A673 (cell line): ENCODE measurements around the gene NAALADL2. TPM values are rescaled to one million over a fixed set of nuclear protein-coding genes. Genes with fewer than 3 reads are reported as not detected.

ENCODE experiments used
- BruUV-seq: library from RNA; stranded (reverse); fragments of 400-500 nt; replicated peaks from 2 replicates; lab custom pipeline; 2021; lab: Mats Ljungman, UMichigan
- CTCF ChIA-PET: fragments of 300-600 bp; sonication (Branson Sonifier 250); formaldehyde crosslinking; loops from one replicate; lab custom pipeline; 2022; ENCODE audit warnings: antibody characterized with exemption; lab: Charles Lee
- POLR2A ChIA-PET: fragments of 300-600 bp; sonication (Branson Sonifier 250); formaldehyde crosslinking; loops from one replicate; lab custom pipeline; 2022; ENCODE audit warnings: antibody characterized with exemption; ENCODE audit not compliant: low non-redundant PET; lab: Charles Lee
- DNase-seq: peaks from one replicate; pipeline ENCODE4 v3.0.0-alpha.2; 2015; ENCODE audit warnings: low spot score
- H3K27ac ChIP-seq: fragments of 200-600 bp; sonication (generic); 2 replicates; pipeline ENCODE4 v1.5.1; 2016; ENCODE audit warnings: mixed run types, low read depth, mild to moderate bottlenecking, mixed read lengths, antibody characterized with exemption, low read length; ENCODE audit not compliant: poor library complexity, severe bottlenecking
- H3K27me3 ChIP-seq: fragments of 200-600 bp; sonication (generic); replicated peaks from 2 replicates; pipeline ENCODE4 v1.6.1; 2017; ENCODE audit warnings: mixed run types, low read depth, mild to moderate bottlenecking, mixed read lengths, antibody characterized with exemption, low read length; ENCODE audit not compliant: insufficient read depth, poor library complexity
- H3K36me3 ChIP-seq: fragments of 200-600 bp; sonication (generic); 2 replicates; pipeline ENCODE4 v1.6.1; 2016; ENCODE audit warnings: mixed run types, mild to moderate bottlenecking, mixed read lengths, antibody characterized with exemption, low read length; ENCODE audit not compliant: insufficient read depth, poor library complexity, severe bottlenecking
- H3K4me1 ChIP-seq: fragments of 200-600 bp; sonication (generic); 2 replicates; pipeline ENCODE4 v1.6.1; 2017; ENCODE audit warnings: mixed run types, mild to moderate bottlenecking, mixed read lengths, antibody characterized with exemption, low read length; ENCODE audit not compliant: insufficient read depth, poor library complexity, severe bottlenecking
- H3K4me3 ChIP-seq: fragments of 200-600 bp; sonication (generic); 2 replicates; pipeline ENCODE4 v1.5.1; 2016; ENCODE audit warnings: low read depth, mixed run types, mild to moderate bottlenecking, mixed read lengths, low read length; ENCODE audit not compliant: poor library complexity, severe bottlenecking
- H3K9me3 ChIP-seq: fragments of 200-600 bp; sonication (generic); 2 replicates; pipeline ENCODE4 v1.6.1; 2016; ENCODE audit warnings: mixed run types, low read depth, mild to moderate bottlenecking, mixed read lengths, antibody characterized with exemption, low read length; ENCODE audit not compliant: poor library complexity, severe bottlenecking
- EZH2 ChIP-seq: fragments of 200-600 bp; sonication (generic); IDR thresholded peaks from 2 replicates; pipeline ENCODE4 v1.6.1; 2017; ENCODE audit warnings: borderline replicate concordance, low read depth, mild to moderate bottlenecking, mixed read lengths, antibody characterized with exemption, low read length; ENCODE audit not compliant: poor library complexity, severe bottlenecking
- intact Hi-C: fragments of 100-400 bp; cut with micrococcal nuclease; formaldehyde crosslinking; loops from one replicate; pipeline ENCODE4 v1.10.0; 2022; ENCODE audit not compliant: unreplicated experiment
- total RNA-seq: library from RNA; stranded (reverse); gene quantifications from 2 replicates; pipeline ENCODE4 v1.2.3, GENCODE V29; 2021
- TF ChIP-seq, protein P1 (sequence below): fragments of 300-800, 200-600 bp; sonication (generic); conservative IDR thresholded peaks from 2 replicates; pipeline ENCODE4 v1.5.1; 2017; ENCODE audit warnings: low read depth, mild to moderate bottlenecking, antibody characterized with exemption, low read length, moderate library complexity, mixed read lengths

NAALADL2 gene
- total RNA-seq, 1 experiment from 2014 or later = 0.64 TPM

DNA sequence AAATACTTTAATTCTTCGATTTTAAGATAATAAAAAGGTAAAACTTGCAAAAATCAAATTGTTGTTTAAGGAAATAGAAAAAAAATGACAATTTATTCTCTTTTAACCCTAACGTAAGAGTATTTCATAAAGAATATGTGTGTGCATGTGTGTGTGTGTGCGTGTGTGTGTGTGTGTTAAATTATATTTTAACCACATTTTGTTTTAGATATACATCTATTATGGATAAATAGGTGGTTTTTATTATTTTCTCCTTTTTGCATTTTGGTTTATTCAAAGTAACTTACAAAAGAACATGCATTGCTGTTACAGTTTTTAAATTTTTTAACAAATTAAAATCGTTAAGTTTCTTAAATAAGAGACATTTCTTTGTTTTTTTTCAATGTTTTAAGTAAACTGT lies 414.4 kb downstream of the NAALADL2 start:
- CTCF ChIA-PET = no interaction called here
- Histone ChIP-seq H3K9me3 (no peaks in the 10 kb centered on the region), H3K36me3 (no peaks in the 10 kb centered on the region), H3K4me3 (no peak overlapping the region), H3K27me3 (no peaks in the 10 kb centered on the region), H3K4me1 (peaks cover 13% of the 10 kb centered on the region), H3K27ac (no peak overlapping the region)
- BruUV-seq = no TSS peak
- TF ChIP-seq EZH2 = no peak
- TF ChIP-seq, protein P1, sequence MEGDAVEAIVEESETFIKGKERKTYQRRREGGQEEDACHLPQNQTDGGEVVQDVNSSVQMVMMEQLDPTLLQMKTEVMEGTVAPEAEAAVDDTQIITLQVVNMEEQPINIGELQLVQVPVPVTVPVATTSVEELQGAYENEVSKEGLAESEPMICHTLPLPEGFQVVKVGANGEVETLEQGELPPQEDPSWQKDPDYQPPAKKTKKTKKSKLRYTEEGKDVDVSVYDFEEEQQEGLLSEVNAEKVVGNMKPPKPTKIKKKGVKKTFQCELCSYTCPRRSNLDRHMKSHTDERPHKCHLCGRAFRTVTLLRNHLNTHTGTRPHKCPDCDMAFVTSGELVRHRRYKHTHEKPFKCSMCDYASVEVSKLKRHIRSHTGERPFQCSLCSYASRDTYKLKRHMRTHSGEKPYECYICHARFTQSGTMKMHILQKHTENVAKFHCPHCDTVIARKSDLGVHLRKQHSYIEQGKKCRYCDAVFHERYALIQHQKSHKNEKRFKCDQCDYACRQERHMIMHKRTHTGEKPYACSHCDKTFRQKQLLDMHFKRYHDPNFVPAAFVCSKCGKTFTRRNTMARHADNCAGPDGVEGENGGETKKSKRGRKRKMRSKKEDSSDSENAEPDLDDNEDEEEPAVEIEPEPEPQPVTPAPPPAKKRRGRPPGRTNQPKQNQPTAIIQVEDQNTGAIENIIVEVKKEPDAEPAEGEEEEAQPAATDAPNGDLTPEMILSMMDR = no peak
- DNase-seq = no peak
- POLR2A ChIA-PET = no interaction called here
- intact Hi-C loops = no loop called here

DNA sequence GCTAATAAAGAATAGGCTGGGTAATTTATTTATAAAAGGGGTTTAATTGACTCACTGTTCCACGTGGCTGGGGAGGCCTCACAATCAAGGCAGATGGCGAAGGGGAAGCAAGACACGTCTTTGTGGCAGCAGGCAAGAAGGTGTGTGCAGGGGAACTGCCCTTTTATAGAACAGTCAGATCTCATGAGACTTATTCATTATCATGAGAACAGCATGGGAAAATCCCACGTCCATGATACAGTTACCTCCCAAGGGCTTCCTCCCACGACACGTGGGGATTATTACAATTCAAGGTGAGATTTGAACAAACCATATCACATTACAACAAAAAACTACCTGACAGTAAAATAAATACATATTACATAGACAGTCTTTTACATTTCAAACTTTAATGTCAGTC lies 414.9 kb downstream of the NAALADL2 start:
- TF ChIP-seq EZH2 = no peak
- TF ChIP-seq, protein P1 = no peak
- H3K36me3 ChIP-seq = no peaks in the 10 kb centered on the region
- H3K9me3 ChIP-seq = no peaks in the 10 kb centered on the region
- ChIA-PET POLR2A (no interaction called here), CTCF (no interaction called here)
- no peaks in the 10 kb centered on the region for H3K27me3 ChIP-seq
- no peak overlapping the region for H3K4me3 ChIP-seq
- intact Hi-C loops = no loop called here
- BruUV-seq = no TSS peak
- peaks cover 13% of the 10 kb centered on the region for H3K4me1 ChIP-seq
- DNase-seq = no peak
- no peak overlapping the region for H3K27ac ChIP-seq

DNA sequence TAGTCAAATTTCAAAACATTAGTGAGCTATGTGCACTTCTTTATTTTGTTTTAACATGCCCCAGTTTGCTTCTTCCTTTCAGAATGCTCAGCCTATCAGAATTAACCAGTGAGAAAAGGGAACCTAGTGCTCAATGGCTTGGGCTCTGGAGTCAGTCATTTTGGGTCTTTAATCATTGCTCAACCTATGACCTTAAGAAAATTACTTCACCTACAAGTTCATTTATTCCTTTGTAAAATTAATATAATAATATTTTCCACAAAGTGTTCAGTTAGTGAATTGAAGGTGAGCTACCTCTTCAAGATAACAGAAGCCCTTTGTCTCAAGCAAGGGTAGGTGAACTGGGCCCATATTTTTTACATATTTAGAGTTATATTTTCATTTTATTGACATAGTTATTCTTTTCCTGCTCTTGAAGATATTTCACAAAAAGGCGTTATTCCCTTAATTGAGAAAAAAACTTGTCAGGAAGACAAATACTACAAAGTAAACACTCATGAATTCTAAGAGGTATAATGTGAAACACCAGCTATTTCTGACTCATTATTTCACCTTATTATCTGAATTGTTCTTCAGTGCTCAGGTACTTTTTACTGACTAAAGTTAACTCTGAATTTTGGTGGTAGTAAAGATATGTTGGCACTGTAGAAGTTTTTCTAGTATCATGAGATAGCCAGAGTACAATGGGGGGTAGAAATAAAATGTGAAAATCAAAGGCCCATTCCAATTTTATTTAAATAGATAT lies 415.5 kb downstream of the NAALADL2 start:
- Histone ChIP-seq H3K9me3 (no peaks in the 10 kb centered on the region), H3K27me3 (no peaks in the 10 kb centered on the region), H3K4me1 (peaks cover 13% of the 10 kb centered on the region), H3K27ac (no peak overlapping the region), H3K36me3 (no peaks in the 10 kb centered on the region), H3K4me3 (no peak overlapping the region)
- ChIA-PET POLR2A (no interaction called here), CTCF (no interaction called here)
- intact Hi-C loops = no loop called here
- no peak for DNase-seq
- BruUV-seq = no TSS peak
- no peak for TF ChIP-seq EZH2
- TF ChIP-seq, protein P1 = no peak
